Stimulated activated CD4-positive, alpha-beta T cell treated with anti-CD3 and anti-CD28 coated beads, Interleukin-15, amount 100 ng/mL, for 1 hour (primary cell): ENCODE measurements around the gene LAMA5.

ENCODE experiments used
- DNase-seq, 2 donors: peaks; one replicate each; pipeline ENCODE4 v3.0.0-alpha.2; 2020; ENCODE audit warnings: low read depth in 1 of 2, low spot score in 1 of 2

Gene LAMA5

GRCh38 chr20:62370807-62371587 is 3.9 kb upstream of the LAMA5 start:
- DNase-seq, result no peak

DNA sequence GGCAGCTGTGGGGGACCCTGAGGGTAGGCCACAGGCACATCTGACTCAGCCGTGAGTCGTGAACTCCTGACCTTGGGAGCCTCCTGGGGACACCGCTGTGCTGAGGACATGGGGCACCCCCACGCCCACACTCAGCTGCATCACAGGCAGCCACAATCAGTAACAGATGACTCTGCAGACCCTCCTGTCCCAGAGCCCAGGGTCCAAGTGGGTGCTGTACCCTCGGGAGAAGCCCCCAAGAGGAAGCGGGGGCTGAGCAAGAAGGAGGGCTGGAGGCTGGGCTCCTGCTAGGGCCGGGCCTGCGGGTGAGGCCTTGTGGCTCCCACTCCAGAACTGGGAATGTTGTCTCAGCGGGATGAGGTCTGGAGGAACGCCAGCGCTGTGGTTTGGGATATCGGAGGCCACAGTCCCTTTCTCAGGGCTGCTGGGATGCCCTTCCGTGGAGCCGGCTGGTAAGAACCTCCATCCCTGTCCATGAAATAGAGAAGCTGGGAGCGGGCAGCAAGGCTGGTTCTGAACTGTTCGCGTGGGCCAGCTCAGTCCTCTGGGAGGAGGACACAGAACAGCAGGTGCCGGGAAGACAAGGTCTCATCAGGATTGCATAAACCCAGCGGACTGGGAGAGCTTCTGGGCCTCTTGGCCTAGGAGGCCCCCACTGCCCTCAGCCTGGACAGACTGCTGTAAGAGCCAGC is 3.1 kb upstream of the LAMA5 start:
- DNase-seq, result no peak

DNA sequence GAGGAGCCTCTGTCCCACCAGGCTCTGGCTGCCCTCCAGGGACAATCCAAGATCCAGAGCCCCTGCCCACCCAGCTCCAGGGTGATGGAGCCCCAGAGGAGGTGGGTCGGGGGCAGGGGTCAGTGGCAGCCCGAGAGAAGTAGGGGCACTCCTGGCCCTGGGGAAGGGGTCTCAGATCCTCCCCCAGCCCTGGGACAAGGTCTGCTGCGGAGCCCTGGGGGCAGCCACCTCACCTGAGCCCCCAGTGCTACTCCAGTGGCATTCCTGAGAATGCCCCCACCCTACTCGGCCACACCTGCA is 2.7 kb upstream of the LAMA5 start:
- DNase-seq, result no peak

- no peak for DNase-seq
These were observed 2.1 kb upstream of the LAMA5 start for GRCh38 chr20:62368976-62369814.

DNA sequence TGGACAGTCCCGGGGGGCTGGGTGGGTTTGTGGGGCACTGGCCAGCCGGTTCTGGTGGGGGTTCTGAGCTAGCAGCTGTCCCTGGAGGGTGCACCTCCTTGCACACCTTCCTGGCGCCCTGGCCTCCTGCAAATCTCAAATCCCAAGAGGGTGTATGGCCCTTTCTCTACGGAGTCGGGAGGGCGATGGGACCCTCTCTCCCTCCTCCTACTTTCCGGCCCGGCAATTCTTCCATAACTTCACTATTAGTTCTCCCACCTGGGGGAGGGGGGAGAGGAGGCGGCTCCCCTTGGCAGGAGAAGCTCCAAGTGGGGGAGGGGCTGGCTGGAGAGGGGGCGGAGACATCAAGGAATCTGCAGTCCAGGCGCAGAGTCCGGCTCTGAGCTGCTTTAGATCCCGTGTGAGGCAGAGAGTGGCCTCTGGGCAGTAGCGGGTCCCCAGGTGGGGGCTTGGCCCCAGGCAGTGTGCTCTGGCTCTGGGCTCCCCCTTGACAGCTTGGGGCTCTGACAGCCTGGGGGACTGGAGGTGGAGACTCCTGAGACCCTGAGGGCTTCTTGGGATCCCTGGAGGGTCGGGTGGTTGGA is 1.4 kb upstream of the LAMA5 start:
- no peak for DNase-seq

- DNase-seq, result no peak
These were observed 700 bp upstream of the LAMA5 start for GRCh38 chr20:62367633-62368391.

DNA sequence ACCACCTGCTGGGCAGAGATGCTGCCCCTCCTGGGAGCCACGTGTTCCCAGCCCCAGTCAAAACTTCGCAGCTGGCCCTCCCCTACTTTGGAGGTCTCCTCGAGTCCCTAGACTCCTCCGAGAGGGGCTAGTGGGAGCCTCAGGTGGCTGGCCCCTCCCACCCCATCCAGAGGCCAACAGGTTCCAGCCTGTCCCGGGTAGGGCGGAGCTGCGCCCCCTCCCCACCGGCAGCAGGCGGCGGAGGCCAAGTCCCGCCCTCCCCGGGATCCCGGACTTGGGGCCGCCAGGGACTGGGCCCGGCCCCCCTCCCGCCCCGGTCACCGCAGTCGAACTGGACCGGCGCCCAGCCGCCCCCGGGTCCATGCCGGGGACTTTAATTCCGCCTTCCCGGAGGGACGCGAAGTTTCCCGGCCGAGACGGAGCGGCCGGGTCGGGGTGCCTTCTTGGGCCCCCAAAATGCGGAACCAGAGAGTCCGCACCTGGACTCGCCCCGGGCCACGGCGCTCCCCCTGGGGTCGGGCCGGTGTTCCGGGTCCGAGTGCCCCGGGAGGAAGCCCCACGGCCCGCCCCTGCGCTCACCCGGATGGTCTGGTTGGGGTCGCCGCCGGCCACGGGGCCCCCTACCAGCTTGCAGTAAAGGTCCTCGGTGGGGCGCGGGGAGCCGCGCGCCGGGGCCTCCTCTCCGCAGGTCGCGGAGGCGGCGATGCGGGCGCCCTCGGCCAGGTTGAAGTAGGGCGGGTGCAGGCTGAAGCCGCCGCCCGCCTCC is 559 bp downstream of the LAMA5 start:
- no peak for DNase-seq

DNA sequence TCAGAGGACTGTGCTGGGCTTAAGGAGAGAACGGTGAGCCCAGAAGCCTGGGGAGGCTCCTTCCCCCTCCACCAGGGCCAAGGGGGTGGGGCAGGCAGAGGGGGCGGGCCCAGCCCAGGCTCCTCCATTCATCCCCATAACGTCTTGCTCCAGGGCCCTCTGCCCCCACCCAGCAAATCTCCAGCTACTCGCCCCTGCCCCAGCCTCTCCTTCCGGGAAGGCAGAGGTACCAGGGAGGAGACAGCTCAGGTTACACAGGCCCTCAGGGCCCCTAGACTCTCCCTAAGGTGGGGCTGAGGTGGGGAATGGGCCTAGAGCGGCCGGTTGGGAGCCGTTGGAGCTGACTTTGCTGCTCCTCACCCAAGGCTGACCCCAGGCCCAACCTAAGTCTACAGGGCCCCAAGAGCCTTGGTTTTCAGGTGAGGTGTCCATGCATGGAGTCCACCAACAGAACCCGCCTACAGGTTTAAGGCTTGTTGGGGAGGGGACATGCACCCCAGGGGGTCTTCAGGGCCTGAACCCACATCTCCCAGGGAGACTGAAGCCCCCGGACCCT is 1.2 kb downstream of the LAMA5 start:
- no peak for DNase-seq

DNA sequence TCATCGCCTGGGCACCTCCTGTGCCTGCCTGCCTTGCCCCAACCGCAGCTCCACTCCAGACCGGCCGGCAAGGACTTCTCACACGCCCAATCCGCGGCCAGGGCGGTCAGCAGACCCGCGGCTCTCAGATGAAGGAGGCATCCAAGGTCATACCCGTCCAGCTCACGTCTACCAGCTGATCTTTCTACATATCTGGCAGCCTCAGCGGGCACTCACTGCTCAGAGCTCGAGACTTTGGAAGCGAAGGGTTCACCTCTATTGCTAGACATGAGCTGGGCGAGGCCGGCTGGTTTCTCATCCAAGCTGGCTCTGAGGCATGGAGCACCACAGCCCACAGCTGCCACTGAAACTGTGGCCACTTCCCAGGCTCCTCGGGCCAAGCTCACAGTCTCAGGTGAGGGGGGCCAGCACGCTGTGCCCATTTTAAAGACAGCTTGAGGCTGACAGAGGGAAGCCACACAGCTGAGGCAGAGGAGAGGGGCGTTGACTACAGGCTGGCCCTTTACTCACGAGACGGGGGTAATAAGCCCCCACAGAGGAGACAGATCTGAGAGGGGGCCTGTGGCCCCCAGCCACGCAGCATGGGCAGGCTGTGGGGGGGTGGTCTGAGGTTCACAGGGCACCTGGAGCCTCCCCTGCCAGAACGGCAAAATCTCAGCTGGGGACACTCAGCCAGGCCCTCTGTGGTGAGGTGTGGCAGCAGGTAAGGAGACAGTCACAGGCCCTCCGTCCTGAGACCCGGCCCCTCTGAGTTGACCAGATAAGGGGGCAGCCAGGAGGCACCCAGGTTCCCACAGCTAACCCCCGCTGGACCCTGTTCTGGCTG is 2.0 kb downstream of the LAMA5 start:
- DNase-seq, result no peak

DNA sequence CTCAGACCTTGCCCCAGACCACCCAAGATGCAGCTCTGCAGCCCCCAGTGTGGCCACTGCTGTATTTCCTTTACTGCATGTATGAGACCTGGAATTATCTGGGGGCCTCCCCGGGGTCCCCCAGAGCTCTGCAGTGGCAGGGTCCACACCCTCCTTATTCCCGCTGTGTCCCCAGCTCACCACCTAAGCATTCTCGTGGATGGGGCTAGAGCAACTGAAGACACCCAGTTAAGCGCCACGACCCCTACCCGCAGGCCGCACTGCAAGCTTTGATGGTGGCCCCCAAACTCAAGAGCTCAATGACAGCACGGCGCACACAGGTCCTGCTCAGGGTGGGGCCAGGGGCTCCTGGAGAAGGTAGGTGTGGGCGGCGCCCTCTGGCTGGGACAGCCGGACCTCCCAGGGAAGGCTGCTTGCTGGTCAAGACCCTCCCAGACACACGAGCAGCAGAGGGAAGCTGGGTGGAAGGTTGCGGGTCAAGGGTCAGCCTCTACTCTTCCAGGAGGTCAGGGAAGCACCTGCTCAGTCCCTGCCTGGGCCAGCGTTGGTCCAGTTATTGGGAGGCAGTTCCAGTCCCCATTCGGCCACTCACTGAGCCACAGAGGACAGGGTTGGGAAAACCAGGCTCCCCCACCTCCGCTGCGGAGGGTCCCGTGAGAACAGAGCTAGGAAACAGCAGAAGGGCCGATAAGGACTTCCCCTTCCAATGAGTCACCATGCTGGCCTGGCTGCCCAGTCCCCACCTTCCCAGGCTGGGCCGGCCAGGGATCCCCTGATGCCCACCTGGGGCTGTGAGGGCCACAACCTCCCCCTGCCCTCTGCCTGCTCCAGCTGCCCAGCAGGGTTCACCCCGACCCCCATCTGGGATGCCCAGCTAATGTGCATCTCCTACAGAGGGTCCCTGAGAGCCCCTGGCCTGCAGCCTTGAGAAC is 2.9 kb downstream of the LAMA5 start:
- no peak for DNase-seq

- no peak for DNase-seq
These were observed 3.9 kb downstream of the LAMA5 start for GRCh38 chr20:62362991-62363919.

DNA sequence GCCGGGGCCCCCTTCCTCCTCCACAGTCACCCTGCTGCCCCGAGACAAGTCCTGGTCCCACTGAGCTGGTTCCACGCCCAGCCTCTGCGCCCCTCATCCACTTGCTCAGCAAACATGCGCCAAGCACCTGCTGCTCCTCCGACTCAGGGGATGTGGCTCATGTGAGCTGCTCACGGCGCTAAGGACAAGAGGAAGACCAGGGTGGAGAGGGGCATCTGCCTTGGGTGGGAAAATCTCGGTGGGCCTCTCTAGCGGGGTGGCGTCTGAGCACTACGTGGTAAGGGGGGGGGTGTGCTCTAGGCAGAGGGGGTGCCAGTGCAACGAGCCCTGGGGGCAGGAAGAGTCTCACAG is 4.5 kb downstream of the LAMA5 start:
- no peak for DNase-seq

DNA sequence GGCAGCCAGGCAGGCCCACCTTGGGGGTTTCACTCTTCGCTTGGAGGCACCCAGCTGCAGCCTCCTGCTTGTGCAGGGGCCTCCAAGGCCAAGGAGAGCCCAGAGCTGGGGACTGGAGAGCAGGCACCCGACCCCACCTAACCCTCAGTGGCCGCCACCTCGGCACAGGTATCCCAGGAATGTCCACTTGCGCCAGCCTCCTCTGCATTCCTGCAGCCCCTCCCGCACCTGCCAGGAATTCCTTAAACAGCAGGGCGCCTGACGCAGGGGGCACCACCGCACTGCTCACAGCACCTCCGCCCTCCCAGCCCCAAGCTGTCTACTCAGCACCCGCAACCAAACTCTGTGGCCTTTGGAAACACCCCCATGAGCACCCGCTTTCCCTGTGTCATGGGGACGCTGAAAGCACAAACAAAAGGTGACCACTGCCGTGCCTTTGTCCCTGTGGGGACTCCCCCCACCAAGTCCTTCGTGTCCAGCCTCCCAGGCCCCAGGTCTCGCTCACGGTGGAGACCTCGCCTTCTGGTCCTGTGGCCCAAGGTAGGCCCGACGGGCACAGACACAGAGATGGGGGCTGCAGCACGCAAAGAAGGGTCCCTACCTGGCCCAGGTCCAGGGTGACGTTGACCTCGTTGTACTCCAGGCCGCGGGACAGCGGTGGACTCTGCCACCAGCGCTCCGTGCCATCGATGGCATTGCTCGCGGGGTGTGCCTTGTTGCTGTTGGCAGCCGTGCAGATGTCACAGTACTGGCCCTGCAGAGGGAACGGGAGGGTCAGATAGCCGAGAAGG is 5.1 kb downstream of the LAMA5 start:
- DNase-seq, result no peak

DNA sequence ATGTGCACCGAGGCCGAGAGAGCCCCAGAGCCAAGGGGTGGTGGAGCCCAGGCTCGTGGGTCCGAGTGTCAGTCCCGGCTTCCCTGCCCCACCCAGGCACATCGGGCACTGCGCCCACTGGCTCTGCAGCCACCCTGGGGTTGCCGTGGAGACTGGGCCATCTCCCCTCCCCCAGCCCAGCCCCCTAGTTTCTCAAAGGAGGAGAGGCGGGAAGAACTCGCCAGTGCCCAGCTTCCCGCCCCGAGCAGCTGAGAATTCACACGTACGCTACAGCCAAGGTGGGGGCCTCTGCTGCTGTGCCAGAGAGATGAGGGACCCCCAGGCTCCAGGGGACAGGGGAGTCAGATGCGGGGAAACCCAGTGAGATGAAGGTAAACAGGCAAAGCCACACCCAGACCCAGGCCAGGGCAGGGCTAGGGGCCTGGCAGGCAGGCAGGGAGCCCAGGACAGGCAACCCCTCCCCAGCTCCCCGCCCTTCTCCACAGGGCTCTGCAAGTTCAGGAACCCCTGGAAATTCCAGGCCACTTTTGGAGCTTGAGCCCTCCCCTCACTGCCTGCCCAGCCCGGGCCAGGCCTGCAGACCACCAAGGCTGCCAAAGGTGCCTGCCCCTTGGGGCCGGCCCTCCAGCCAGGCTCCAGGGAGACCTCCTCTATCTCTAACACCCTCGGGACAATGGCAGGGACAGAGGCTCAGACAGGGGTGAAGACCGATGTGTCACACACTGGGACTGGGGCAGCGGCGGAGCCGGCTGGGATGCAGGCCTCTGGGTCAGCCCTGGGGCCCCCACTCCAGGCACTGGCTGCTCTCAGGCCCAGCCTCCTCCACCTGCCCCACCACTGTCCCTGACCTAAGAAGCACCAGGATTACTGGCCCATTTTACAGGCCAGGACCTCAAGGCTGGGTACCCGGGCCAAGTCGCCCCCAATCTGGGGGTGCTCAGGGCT is 6.0 kb downstream of the LAMA5 start:
- no peak for DNase-seq

DNA sequence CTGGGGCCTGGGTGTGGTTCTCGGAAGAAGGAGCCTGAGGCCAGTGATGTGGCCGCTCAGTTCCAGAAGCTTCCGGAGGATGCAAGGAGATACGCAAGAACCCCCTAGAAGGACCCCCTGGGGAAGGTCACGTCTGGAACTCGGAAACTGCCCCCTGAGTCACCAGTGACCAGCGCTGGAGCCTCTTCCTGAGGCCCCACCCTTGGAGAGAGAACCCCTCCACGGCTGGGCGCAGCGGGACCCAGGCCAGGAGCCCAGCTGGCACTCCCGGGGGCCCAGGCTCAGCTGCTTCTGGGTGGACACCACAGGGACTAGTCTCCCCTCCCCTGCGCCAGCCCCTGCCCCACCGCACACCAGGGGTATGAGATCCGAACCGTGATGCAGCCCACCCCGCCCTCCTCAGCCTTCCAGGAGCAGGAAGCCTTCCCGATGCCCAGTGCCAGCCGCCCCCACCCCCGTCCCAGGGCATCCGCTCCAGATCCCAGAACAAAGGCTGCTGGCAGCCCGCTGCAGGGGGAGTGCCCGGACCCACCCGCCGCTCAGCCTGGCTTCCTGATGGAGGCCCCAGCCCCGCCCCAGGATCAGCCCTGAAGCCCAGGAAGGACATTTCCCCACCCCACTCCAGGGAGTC is 7.5 kb downstream of the LAMA5 start:
- no peak for DNase-seq
